ENCODE measurements around the gene CD22.
A peak's percentile ranks its signal among the peaks of the same experiment; 100 is the strongest.
"Not testable (repeated sequence)": the region's sequence is repeated elsewhere in the genome, so short reads cannot be mapped to it uniquely, and the experiment has no call there.

Gene CD22

DNA sequence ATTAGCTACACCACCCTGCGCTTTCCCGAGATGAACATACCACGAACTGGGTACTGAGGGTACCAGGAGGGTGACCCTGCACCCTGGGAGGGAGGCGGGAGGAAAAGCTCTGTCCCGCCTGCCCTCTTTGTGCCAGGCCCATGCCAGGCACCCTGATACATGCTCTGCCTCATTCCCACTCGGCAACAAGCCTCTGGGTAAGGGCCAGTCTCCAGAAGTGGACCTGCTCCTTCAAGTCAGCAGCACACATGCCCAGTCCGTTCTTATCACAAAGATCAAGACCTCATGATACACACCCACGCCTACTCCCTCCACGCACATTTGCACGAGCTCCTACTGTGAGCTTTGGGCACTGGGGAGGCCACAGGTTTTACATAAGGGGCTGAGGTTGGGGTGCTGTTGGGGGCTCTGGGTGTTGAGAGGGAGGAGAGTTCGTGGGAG lies 16.7 kb downstream of the CD22 start:
- FAIRE-seq, result no peak

DNA sequence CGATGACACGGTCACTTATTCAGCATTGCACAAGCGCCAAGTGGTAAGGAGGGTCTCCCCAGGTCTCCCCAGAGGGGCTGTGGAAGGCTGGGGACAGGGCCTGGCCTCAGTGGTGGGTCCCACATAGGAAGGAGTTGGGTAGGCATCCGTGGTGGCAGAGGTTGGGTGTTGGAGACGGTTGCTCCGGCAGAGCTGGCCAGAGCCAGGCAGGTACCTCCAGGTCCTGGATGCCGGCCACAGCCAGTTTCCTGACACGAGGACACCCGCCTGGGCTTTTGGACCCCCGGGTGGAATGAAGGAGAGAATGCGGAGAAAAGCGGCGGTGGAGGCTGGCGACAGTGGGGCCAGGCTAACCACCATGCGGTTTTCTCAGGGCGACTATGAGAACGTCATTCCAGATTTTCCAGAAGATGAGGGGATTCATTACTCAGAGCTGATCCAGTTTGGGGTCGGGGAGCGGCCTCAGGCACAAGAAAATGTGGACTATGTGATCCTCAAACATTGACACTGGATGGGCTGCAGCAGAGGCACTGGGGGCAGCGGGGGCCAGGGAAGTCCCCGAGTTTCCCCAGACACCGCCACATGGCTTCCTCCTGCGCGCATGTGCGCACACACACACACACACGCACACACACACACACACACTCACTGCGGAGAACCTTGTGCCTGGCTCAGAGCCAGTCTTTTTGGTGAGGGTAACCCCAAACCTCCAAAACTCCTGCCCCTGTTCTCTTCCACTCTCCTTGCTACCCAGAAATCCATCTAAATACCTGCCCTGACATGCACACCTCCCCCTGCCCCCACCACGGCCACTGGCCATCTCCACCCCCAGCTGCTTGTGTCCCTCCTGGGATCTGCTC lies 17.4 kb downstream of the CD22 start:
- FAIRE-seq, result no peak

DNA sequence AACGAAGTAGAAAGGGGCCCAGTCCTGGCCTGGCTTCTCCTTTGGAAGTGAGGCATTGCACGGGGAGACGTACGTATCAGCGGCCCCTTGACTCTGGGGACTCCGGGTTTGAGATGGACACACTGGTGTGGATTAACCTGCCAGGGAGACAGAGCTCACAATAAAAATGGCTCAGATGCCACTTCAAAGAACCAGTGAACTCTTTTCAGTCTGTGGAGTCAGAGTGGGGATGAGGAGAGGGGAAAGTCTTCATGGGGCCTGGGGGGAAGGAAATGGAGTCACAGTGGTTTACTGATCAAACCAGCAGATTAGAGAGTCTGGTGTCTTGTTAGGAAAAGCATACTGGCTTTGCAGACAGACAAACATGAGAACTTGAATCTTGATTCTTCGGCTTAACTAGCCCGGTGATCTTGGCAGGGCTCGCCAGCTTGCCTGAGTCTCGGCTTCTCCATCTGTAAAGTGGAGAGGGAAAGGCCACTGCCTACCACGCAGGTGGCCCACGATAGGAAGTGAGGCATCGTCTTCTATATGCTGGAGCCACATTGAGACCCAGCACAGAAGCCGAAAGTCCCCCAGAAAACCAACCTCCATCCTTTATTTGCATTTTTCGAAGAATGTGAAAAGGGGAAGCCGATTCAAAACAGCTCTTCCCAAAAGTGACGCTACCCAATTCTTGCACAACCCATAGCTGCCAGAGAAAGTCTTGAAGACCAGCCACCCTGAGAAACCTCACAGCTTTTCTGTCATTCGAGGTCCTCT lies 18.4 kb downstream of the CD22 start, which contains the start of gene FFAR1:
TSS of gene FFAR1 (plus strand) at position 732 of the 759 bp plus-strand sequence. CDS start 3,650 bp downstream, outside the sequence.
- no peak for FAIRE-seq

- no peak for FAIRE-seq
These were observed 18.9 kb downstream of the CD22 start for GRCh38 chr19:35347930-35348298.

DNA sequence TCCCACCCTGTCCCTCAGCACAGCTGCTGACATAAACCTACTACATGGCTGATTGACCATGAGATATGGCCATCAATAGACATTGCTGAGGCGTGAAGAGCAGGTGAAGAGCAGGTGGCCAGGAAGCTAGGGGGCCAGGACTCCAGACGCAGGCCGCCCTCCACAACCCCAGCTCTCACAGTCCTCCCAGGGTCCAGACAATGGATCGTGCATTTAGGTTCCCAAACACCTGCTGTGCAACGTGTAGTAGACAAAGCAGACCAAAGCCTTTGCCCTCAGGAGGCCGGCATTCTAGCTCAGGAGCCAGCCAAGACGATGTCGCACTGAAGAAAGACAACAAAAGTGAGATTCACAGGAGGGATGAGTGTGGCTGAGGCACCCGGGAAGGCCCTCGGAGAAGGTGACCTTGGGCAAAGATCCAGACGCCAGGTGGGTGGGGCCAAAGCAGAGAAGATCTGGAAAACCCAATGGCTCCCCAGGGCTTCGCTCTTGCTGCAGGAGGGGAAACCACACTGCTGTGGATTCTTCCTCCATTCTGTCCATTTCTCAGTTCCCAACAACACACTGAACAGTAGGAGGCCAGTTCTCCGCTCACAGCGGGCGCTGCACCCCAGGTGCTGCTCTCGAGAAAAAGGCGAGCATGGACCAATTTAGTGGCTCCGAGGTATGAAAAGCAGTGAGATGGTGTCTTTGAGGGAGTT lies 20.1 kb downstream of the CD22 start:
- FAIRE-seq, result no peak

- FAIRE-seq, result no peak
These were observed 20.9 kb downstream of the CD22 start for GRCh38 chr19:35349614-35350521.

DNA sequence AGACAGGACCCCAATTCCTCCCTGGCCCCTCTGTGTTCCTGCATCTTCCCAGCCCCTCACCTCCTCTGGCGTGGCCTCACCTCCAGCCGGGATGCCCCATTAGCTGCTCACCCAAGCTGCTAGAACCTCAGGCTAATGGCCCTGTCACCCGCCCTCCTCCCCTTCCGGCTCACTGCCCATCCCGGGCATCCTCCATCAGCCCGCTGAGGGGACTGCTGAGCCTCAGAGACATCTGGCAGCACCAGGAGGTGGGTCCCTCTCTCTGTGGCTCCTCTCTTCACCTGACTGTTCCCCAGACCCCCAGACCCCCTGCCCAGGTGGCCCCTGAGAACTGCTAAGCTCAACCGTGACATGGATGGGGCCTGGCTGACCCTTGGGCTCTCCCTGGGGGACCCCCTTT lies 21.6 kb downstream of the CD22 start:
- FAIRE-seq, result no peak

- FAIRE-seq, result no peak
These were observed 22.6 kb downstream of the CD22 start for GRCh38 chr19:35351411-35352176.

DNA sequence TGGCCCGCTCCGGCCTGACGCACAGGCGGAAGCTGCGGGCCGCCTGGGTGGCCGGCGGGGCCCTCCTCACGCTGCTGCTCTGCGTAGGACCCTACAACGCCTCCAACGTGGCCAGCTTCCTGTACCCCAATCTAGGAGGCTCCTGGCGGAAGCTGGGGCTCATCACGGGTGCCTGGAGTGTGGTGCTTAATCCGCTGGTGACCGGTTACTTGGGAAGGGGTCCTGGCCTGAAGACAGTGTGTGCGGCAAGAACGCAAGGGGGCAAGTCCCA lies 23.1 kb downstream of the CD22 start:
- no peak for FAIRE-seq

DNA sequence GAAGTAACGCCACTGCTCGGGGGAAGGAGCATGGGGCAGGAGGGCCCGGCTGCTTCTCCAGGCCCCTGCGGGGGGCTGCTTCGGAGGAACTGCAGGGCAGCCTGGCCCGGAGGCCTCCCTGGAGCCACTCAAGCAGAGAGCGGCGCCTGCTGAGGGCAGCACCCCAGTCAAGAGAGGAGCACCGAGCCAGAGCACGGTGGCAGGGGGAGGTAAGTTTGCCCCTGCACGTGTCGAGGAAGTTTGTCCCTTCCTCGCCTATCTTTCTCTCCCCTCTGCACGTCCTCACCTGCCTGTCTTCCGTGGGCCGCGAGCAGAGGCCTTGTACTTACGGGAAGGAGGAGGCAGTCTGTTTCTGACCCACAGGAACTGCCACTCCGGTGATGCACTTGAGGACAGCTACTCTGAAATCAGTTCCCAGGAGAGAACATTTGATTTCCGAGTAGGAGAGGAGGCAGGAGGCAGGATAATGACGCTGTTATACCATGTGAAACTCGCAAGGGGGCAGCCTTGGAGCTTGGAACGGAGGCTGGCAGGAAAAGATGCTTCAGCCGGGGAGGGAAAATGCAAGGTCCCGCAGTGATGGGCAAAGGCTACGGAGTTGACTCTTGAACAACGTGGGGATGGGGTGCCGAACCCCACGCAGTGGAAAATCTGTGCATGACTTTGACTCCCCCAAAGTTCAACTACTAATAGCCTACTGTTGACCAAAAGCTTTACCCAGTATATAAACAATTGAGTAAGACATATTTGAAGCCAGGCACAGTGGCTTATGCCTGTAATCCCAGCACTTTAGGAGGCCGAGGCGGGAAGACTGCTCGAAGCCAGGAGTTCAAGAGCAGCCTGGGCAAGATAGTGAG lies 23.7 kb downstream of the CD22 start:
- peak; percentile 61 for FAIRE-seq

- FAIRE-seq, result no peak
These were observed 24.6 kb downstream of the CD22 start for GRCh38 chr19:35353635-35354034.

DNA sequence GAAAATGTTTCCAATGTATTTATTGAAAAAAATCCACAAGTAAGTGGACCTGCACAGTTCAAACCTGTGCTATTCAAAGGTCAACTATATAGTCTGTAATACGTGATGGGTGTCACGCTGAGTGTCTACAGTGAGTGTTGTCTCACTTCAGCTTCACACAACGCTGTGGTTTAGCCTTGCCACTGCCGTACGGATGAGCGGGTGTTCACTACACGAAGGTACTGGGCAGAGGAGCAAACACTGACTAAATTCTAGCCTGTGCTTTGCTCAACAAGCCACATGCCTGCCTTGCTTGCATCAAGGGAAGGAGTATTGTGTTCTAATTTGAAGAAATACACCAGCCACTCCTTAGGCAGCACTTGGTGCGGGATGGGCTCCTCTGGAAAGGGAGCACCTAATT lies 25.9 kb downstream of the CD22 start:
- FAIRE-seq, result no peak

DNA sequence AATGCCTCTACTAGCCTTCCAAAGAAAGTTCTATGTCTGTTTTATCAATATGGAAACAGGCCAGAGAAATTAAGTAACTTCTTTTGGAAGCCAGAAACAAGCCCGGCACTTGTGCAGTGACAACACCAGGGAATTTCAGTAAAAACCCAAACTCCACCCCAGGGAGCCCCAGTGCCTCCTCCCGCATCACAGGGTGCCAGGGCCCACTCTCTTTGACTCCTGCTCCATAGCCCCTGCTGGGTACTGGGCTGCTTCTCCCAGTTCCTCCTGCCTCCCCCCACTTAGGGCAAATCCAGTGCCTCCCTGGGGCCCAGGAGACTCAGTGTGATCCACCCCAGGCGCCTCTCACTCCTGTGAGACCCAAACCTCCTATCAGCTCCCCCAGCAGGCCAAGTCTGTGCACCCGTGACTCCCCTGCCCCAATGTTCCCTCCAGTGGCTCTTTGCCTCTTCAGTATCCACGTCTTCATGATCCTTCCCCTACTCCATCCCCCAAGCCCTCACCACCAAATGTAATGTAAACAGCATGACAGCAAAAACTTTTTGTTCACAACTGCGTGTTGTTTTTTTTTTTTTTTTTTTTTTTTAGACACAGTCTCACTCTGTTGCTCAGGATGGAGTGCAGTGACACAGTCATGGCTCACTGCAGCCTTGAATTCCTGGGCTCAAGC lies 26.9 kb downstream of the CD22 start:
- FAIRE-seq, result no peak

DNA sequence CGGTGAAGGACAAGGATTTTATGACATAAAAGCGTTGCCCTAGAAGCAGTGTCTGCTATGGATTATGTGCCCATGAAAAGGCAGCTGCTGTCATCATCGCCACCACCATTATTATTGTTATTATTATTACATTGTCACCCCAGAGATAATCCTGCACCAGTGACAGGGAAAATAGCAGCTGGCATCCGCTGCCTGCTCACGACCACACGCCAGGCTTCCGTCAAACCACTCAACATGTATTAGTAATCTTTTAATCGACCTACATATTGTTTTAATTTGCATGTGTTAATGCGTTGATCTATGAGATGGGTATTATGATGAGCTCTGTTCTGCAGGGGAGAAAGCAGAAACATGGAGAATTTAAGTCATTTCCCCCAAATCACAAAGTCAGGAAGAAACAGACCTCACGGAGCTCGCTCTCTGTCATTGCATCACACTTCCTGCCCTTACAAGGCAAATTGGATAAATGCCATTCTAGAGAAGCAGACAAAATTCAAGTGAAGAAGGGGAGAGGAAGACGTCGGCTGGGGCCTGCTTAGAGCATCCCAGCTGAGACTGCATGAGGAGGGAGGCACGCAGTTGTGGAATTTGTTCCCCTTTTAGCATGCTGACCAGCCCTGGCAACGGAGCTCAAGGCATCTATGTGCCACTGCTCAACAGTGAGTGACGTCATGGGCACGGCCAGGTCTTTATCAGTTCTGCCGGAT lies 29.0 kb downstream of the CD22 start, which contains the start of gene FFAR3:
TSS of gene FFAR3 (plus strand) at position 594 of the 707 bp plus-strand sequence. CDS start 431 bp downstream, outside the sequence.
- no peak for FAIRE-seq

DNA sequence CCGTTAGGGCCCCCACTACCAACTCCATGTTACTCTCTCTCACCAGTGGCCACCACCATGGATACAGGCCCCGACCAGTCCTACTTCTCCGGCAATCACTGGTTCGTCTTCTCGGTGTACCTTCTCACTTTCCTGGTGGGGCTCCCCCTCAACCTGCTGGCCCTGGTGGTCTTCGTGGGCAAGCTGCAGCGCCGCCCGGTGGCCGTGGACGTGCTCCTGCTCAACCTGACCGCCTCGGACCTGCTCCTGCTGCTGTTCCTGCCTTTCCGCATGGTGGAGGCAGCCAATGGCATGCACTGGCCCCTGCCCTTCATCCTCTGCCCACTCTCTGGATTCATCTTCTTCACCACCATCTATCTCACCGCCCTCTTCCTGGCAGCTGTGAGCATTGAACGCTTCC lies 29.8 kb downstream of the CD22 start:
- FAIRE-seq, result not testable (repeated sequence)

- FAIRE-seq, result not testable (repeated sequence)
These were observed 30.4 kb downstream of the CD22 start for GRCh38 chr19:35359395-35359794.

DNA sequence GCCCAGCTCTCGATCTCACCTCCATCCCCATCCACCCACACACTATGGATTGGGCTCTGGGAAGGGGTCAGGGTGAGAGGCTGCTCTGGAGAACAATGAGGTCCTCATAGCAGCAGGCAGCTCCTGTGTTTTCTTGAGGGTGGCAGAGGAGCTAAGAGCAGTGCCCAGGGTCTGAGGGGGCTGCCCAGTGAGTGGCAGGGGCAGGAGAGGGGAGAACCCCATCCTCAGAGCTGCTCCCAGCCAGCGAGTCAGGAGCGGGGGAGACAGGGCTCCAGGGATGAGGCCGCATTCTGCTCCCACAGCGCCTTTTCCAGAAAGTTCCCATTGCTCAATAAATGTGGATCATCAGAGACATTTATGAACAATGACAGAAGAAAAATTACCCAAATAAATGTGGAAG lies 31.1 kb downstream of the CD22 start:
- FAIRE-seq, result not testable (repeated sequence)

- FAIRE-seq, result no peak
These were observed 32.0 kb downstream of the CD22 start for GRCh38 chr19:35360880-35361420.
